NCI-H2171 treated with DMSO at 0.1 percent for 48 hours (cell line): Measurements from ENCODE around the gene GIMAP4.
A peak's percentile ranks its signal among the peaks of the same experiment; 100 is the strongest.
"Not testable (repeated sequence)": the region's sequence is repeated elsewhere in the genome, so short reads cannot be mapped to it uniquely, and the experiment has no call there.

ENCODE experiments used
- DNase-seq: peaks from one replicate; lab custom pipeline; 2025; lab: John Stamatoyannopoulos, UW

GIMAP4 gene

DNA sequence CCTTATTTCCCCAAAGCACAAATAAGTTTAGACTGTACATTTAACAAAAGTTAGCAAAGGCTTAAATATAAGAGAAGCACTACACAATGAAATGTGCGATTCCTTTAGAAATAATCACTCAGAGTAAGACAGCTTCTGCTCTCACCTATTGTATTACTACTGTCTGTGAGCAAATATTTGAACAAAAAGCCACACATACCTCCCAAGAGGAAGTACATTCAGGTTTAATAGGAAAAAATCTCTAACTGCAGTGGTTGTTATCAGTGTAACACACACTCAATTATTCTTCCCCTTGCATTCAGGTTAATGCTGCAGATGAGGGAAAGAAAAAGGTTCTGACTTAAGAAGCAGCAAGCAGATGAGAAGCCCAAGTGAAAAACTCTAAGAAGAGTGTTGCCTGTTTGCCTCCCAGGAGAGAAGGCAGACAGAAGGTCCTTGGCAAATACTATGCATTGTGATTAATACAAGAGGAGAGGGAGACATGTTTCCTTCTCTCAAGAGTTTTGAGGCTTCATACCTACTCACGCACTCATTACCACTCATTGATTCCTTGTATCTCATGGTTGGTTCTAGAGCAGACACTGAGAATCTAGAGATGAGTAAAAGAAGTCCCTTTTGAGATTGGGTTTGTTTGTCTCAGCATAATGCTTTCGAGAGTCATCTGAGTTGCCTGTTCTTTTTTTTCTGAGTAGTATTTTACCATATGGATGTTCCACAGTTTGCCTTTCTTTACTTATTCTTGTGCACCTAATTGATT is 13.6 kb downstream of the GIMAP4 start:
- no peak for DNase-seq

- no peak for DNase-seq
These were observed 18.0 kb downstream of the GIMAP4 start for GRCh38 chr7:150585199-150585598.

DNA sequence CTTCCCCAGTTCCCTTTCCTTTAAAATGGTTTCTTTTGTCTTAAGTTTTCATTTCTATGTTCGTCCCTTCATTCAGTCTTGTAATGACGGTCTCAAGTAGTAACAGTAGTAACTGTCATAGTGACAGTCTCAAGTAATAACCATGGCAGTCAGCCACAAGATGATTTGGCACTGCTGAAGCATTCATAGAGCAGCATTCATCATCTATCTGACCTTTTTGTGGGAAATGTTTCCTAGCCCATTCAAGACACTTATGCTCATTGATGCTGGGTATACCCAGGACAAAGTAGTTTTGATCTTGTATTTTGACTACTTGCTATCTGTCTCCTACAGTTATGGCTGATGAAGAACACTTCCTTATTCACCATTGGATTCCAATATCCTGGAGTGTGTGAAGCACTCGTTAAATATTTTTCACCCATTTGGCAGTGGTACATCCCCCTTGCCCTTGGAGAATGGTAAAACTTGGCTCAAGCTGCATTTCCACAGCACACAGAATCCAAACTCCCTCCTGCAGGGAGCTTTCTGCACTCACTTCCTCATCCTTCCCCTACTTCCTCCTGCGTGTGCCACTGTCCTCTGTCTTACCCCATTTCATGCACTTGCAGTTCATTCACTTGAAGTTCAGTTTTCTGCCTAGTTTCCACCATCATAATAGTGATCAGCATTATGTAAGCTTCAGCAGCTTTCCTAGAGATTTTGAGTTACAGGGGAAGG is 19.0 kb downstream of the GIMAP4 start:
- DNase-seq: no peak

- no peak for DNase-seq
These were observed 19.6 kb downstream of the GIMAP4 start for GRCh38 chr7:150586785-150587152.

DNA sequence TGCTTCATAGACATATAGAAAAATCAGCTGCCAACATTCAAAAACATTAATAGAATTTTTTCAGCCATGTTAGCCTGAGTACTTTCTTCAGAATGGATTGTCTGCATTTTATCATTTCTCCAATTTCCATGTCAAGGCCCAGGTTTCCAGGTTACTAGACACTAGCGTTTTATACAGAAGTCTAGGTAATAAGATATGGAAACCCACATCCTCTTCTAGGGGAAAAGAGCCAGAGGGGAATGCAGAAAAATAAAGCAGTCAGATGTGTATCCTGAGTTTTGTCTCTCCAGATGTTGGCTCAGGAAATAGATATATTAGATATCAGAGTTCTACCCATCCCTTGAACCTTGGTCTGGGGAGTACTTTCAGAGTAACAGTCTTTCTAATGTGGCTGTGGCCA is 20.4 kb downstream of the GIMAP4 start:
- no peak for DNase-seq

DNA sequence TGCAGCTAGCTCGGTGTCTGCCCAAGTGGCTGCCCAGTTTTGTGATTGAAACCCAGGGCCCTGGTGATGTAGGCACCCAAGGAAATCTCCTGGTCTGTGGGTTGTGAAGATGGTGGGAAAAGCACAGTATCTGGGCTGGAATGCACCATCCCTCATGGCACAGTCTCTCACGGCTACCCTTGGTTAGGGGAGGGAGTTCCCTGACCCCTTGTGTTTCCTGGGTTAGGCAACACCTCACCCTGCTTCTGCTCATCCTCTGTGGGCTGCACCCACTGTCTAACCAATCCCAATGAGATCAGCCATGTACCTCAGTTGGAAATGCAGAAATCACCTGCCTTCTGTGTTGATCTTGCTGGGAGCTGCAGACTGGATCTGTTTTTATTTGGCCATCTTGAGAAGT is 27.6 kb downstream of the GIMAP4 start:
- DNase-seq: no peak

DNA sequence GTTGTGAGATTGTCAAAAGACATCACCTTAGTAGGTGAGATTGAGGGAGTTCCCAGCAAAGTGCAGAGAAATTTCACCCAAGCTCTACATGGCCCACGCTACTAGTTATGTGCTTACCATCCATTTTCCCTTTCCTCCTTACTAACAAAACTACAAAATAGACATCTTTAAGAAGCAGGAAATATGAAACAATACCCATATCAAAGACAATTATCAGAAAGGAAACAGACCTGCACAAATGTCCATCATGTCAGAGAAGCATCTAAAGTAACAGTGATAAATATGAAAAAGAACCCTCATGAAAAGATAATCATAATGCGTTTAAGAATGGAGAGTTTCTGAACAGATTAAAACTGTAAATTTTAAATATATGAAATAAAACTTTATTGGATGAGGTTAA is 28.2 kb downstream of the GIMAP4 start:
- no peak for DNase-seq

DNA sequence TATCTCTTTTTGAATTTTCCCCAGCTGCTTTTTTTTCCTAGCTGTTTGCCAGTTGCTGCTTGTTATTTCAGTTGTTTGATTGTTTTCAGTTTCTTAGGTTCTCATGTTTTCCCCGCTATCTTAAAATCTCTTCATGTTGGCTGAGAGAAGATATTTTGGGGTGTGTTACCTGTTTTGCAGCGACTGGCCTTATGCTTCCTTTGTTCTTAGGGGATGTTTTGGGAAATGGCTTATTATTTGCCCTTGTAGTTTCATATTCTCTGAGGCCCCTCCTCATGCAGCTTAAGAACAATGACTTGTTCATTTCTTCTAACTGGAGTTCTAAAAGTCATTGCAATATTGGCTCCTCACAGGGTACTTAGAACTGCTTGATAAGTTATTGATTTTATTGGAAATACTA is 36.4 kb downstream of the GIMAP4 start:
- not testable (repeated sequence) for DNase-seq

GRCh38 chr7:150610233-150610632 is 43.0 kb downstream of the GIMAP4 start:
- no peak for DNase-seq

DNA sequence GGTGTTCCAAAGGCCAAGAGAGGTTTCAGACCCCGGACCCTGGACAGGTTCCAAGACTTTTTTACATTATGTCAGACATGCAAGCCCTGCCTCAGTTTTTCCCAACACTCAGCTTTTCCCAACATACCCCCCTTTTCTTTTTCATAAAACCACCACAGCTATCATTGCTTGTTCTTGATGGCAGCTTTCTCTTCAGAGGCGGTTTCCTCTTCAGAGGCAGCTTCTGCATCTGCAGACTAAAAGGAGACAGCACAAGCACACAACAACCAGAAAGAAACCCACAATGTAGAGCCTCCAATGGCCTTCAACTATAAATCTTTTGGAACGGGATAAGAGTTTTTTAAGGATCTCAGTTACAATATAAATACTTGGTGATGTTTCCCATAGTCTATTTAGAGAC is 45.7 kb downstream of the GIMAP4 start:
- DNase-seq: no peak

- no peak for DNase-seq
These were observed 46.7 kb downstream of the GIMAP4 start for GRCh38 chr7:150613880-150614279.

GRCh38 chr7:150614426-150614825 is 47.2 kb downstream of the GIMAP4 start:
- DNase-seq: not testable (repeated sequence)

DNA sequence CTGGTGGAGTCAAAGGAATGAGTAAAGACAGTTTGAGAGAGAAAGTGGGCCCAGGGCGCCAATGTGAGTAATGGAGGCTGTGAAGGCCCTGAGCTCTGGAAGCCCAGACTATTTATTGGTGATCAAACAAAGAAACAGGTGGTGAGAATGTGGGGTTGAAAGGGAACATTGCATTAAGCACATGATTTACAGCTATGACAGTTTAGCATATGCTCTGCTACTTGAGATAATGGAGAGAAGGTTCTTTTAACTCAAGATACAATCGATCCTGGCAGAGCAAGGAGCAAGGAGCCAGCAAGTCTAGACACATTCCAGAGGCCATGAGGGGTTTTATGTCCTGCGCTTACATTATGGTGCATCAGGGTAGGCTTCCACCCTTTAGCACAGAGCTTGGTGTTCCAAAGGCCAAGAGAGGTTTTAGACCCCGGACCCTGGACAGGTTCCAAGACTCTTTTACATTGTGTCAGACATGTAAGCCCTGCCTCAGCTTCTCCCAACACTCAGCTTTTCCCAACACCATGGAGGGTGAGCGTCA is 48.1 kb downstream of the GIMAP4 start:
- DNase-seq: peak; percentile 50

DNA sequence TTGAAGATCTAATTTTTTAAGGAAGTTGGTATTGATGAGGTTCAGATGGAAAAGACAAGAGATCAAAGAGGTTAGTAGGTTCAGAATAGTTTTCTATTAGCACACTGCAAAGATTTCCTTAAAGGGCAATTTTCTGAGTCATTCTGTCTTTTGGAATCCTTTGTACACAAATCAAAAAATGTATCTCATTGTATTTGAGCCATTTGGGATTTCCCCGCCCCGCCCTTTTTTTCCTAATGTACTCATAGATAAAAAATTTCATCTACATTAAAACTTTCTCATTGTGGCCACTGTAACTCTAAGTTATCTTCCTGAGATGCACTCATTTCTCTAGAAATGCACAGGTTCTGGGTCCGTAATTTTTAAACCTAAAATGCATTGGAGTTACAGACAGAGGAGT is 52.9 kb downstream of the GIMAP4 start:
- DNase-seq: no peak

DNA sequence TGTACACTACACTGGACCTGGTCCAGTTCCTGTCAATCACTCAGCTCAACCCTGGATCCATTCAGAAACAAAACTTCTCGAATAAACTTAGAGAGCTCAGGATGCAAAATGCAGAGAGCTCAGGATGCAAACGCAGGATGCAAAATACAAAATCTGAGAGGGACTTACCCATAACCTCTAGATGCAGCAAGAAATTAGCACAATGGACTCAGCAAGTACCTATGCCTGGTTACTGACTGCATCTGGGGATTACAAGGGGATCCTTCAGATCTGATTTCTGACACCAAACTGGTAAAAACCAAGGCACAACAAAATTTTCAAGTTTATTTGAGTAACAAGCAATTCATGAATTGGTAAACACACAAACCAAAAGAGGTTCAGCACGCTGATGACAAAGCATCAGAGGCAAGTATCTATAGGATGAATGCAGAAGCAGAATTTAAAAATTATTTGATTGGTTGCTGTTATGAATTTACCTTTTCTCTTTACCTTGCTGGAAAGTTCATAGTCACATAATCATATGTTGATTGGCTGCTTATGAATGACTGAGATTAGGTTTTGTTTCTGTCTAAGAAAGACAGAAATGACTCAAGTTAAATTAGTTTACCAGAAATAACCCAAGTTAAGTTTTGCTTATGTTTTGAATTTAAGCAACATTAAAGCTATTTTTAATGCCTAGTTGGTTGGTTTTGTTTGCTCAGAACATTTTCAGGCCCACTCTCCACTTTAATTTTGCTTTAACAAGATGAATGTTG is 53.6 kb downstream of the GIMAP4 start:
- no peak for DNase-seq

- no peak for DNase-seq
These were observed 54.2 kb downstream of the GIMAP4 start for GRCh38 chr7:150621376-150621775.
